HepG2 (cell line): Measurements from ENCODE around the gene MTHFD2. TPM values are rescaled to one million over a fixed set of nuclear protein-coding genes. Genes with fewer than 3 reads are reported as not detected.

ENCODE experiments used
- ATAC-seq: fragments of 200-7000 bp; cut with Tn5 transposase; 3 replicates; pipeline ENCODE4 v1.9.1; 2020; ENCODE audit warnings: mild to moderate bottlenecking, moderate library complexity
- BruUV-seq: library from RNA; stranded (reverse); fragments of 400-500 nt; replicated peaks from 2 replicates; lab custom pipeline; 2021; lab: Mats Ljungman, UMichigan
- CTCF ChIA-PET: fragments of 300-600 bp; formaldehyde crosslinking; extraction: SDS; loops from one replicate; lab custom pipeline; 2021; ENCODE audit warnings: low total read pairs, inconsistent platforms, low intra/inter-chr PET ratio; lab: Yijun Ruan, JAX
- POLR2A ChIA-PET: fragments of 350-600 bp; sonication (Branson Sonifier 250); formaldehyde crosslinking; loops from one replicate; lab custom pipeline; 2020; ENCODE audit warnings: antibody characterized with exemption, inconsistent platforms; lab: Yijun Ruan, JAX
- DNase-seq: peaks from one replicate; pipeline ENCODE4 v3.0.0-alpha.2; 2015; ENCODE audit warnings: low spot score
- FAIRE-seq: peaks from 3 replicates; lab custom pipeline; 2011; peaks lifted over from hg19 to GRCh38; lab: Jason Lieb, UNC
- H2AFZ ChIP-seq: one replicate; pipeline ENCODE4 v1.6.1; 2011; ENCODE audit warnings: low read length, inconsistent platforms
- H3K27ac ChIP-seq: fragments of 300-600 bp; 3 replicates; pipeline ENCODE4 v1.8.0; 2011; ENCODE audit warnings: mixed run types, mild to moderate bottlenecking, mixed read lengths, low read length, inconsistent platforms; ENCODE audit not compliant: insufficient read depth; ENCODE audit errors: extremely low read length
- H3K27me3 ChIP-seq, 2 experiments: fragments of 200-600 bp in 1 of 2; 2 replicates in 1 of 2; 3 replicates in 1 of 2; pipeline versions ENCODE4 v1.6.0 to v1.8.0; 2011; ENCODE audit warnings: low read length in 2 of 2, mild to moderate bottlenecking in 2 of 2, moderate library complexity in 2 of 2, inconsistent platforms in 1 of 2; ENCODE audit not compliant: insufficient read depth in 2 of 2, control insufficient read depth in 1 of 2
- H3K36me3 ChIP-seq, 2 experiments: fragments of 200-600 bp in 1 of 2; replicated peaks in 1 of 2; 2 replicates in 1 of 2; 3 replicates in 1 of 2; pipeline versions ENCODE4 v1.5.1 to v1.8.0; 2011; ENCODE audit warnings: low read length in 2 of 2, inconsistent platforms in 1 of 2; ENCODE audit not compliant: insufficient read depth in 2 of 2, control insufficient read depth in 1 of 2
- H3K4me1 ChIP-seq: 2 replicates; pipeline ENCODE4 v1.5.1; 2012; ENCODE audit warnings: low read length, inconsistent platforms; ENCODE audit not compliant: insufficient read depth
- H3K4me2 ChIP-seq: 2 replicates; pipeline ENCODE4 v1.6.0; 2011; ENCODE audit warnings: low read depth, low read length, inconsistent platforms
- H3K4me3 ChIP-seq, 3 experiments: fragments of 200-600 bp in 1 of 3; sonication (generic), shearing (Covaris generic) in 1 of 3; replicated peaks in 1 of 3; 2 replicates each; pipeline ENCODE4 v1.5.1; 2011 to 2016; ENCODE audit warnings: low read length in 3 of 3, inconsistent platforms in 2 of 3, low read depth in 2 of 3, mild to moderate bottlenecking in 2 of 3, control low read depth in 1 of 3, mixed read lengths in 1 of 3; ENCODE audit not compliant: insufficient read depth in 1 of 3
- H3K79me2 ChIP-seq: one replicate; pipeline ENCODE4 v1.6.1; 2011; ENCODE audit warnings: low read length, inconsistent platforms; ENCODE audit not compliant: insufficient read depth
- H3K9ac ChIP-seq: 2 replicates; pipeline ENCODE4 v1.6.0; 2011; ENCODE audit warnings: mild to moderate bottlenecking, low read depth, low read length, inconsistent platforms; ENCODE audit not compliant: insufficient read depth
- H3K9me3 ChIP-seq: 2 replicates; pipeline ENCODE4 v1.5.1; 2012; ENCODE audit warnings: mild to moderate bottlenecking, low read length
- H4K20me1 ChIP-seq: 2 replicates; pipeline ENCODE4 v1.6.0; 2011; ENCODE audit warnings: inconsistent platforms, mild to moderate bottlenecking, low read length, moderate library complexity; ENCODE audit not compliant: insufficient read depth
- RFX1 ChIP-seq: fragments of 450-650 bp; IDR thresholded peaks from 2 replicates; pipeline ENCODE4 v1.6.1; 2017
- ZFP37 ChIP-seq: sonication (generic); formaldehyde crosslinking; IDR thresholded peaks from 2 replicates; pipeline ENCODE4 v1.4.0; 2020; ENCODE audit warnings: missing genetic modification reagents, borderline replicate concordance
- ZFY ChIP-seq: sonication (generic); formaldehyde crosslinking; IDR thresholded peaks from 2 replicates; pipeline ENCODE4 v1.4.0; 2020; ENCODE audit warnings: missing genetic modification reagents
- WGBS: methylation state at CpG from one replicate; pipeline ENCODE4 v1.1.6; 2017; ENCODE audit warnings: low lambda C conversion rate; 5-methylcytosine and 5-hydroxymethylcytosine counted together
- in situ Hi-C: cut with HindIII; loops from 2 replicates; pipeline ENCODE4 v1.10.0; 2017; ENCODE audit warnings: low pct_unique_long_range_greater_than_20kb; ENCODE audit not compliant: extremely low pct_ligation_motif_present
- intact Hi-C: fragments of 100-400 bp; cut with micrococcal nuclease; formaldehyde crosslinking; loops from one replicate; pipeline ENCODE4 v1.10.0; 2022; ENCODE audit not compliant: unreplicated experiment
- polyA plus RNA-seq, 8 experiments: library from polyadenylated mRNA; depleted of rRNA in 3 of 8; stranded (reverse) in 7 of 8; unstranded in 1 of 8; fragments of >200 nt; fragmentation: Illumina TruSeq in 4 of 8; extraction: Trizol in 4 of 8; gene quantifications; 2 replicates each; pipeline versions ENCODE4 v1.2.1 to v1.2.3, GENCODE V29; 2011 to 2016; ENCODE audit warnings: low read depth in 4 of 8, missing spikeins in 1 of 8, mixed read lengths in 1 of 8; ENCODE audit not compliant: insufficient read depth in 1 of 8
- total RNA-seq, 5 experiments: library from RNA; depleted of rRNA; stranded (reverse); fragments of >200 nt; fragmentation: Illumina TruSeq; extraction: Trizol; gene quantifications; 2 replicates each; pipeline ENCODE4 v1.2.3, GENCODE V29; 2016; ENCODE audit warnings: low read depth in 1 of 5
- TF ChIP-seq, protein P1 (sequence below): sonication (generic); formaldehyde crosslinking; IDR thresholded peaks from 2 replicates; pipeline ENCODE4 v1.4.0; 2020; ENCODE audit warnings: missing genetic modification reagents
- TF ChIP-seq, protein P2 (sequence below): fragments of 450-650 bp; IDR thresholded peaks from 2 replicates; pipeline ENCODE4 v1.6.1; 2016

Gene MTHFD2
- total and polyA plus RNA-seq, 2 of the 13 experiments (the other 11 are each of a cell fraction or from before 2014, with no cell fraction given), result 188 to 269 TPM

DNA sequence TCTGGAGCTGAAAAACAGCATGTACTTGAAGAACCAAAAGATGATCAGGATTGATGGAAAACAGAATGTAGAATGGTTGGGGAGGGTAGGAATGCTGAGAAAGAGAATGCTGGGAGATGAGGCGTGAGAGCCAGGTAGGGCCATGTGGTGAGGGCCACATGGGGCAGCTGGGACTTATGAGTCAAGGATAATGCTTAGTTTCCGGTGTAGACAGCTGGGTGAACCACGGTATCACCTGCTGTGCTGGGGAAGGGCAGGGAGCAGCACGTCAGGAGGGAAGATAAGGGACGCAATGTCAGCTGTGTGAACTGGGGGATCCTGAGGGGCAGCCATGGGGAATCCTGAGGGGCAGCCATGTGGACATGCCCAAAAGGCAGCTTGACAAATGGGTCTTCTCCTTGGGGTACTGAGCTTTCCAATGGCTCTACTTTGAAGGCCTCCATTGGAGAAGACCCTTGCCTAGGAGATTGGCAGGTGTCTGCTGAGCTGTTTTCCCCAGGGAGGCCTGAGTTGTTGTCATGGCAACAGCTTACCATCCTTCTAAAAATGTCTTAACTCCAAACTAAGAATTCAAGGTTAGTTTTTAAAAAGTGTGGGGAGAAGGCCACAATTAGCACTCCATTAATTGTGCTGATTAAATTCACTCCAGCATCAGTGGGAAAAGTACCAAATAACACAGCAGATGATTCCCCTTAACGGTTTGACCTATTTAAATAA lies 51.1 kb downstream of the MTHFD2 start:
- ATAC-seq, result no peak
- BruUV-seq, result no TSS peak
- TF ChIP-seq RFX1 (peak; percentile 47; the same call in 1 of the 2 replicates), ZFP37 (CRISPR knock-in tag) (no peak), ZFY (CRISPR knock-in tag) (0 out of 2 replicates have a peak, but pooled peaks have one; percentile 9)
- TF ChIP-seq, protein P1, sequence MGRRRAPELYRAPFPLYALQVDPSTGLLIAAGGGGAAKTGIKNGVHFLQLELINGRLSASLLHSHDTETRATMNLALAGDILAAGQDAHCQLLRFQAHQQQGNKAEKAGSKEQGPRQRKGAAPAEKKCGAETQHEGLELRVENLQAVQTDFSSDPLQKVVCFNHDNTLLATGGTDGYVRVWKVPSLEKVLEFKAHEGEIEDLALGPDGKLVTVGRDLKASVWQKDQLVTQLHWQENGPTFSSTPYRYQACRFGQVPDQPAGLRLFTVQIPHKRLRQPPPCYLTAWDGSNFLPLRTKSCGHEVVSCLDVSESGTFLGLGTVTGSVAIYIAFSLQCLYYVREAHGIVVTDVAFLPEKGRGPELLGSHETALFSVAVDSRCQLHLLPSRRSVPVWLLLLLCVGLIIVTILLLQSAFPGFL (CRISPR knock-in tag), result no peak
- TF ChIP-seq, protein P2, sequence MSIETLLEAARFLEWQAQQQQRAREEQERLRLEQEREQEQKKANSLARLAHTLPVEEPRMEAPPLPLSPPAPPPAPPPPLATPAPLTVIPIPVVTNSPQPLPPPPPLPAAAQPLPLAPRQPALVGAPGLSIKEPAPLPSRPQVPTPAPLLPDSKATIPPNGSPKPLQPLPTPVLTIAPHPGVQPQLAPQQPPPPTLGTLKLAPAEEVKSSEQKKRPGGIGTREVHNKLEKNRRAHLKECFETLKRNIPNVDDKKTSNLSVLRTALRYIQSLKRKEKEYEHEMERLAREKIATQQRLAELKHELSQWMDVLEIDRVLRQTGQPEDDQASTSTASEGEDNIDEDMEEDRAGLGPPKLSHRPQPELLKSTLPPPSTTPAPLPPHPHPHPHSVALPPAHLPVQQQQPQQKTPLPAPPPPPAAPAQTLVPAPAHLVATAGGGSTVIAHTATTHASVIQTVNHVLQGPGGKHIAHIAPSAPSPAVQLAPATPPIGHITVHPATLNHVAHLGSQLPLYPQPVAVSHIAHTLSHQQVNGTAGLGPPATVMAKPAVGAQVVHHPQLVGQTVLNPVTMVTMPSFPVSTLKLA, result peak; percentile 54; the same call in 1 of the 2 replicates
- ChIA-PET POLR2A (no interaction called here), CTCF (interaction anchor here (0.8 to 2.2 kb wide), 8 partner anchors 12 to 338 kb away, joined by 3 to 25 read pairs (median 5); no protein-coding TSS in a partner anchor)
- Histone ChIP-seq H3K4me1 (no peaks in the 10 kb centered on the region), H3K4me2 (no peak overlapping the region), H4K20me1 (no peaks in the 10 kb centered on the region), H3K4me3 (no peak overlapping the region), H3K27me3 (peaks cover 2 to 15% of the 10 kb centered on the region in 2 experiments; a peak in 1 of 5 replicates), H2AFZ (no peak overlapping the region), H3K27ac (no peak overlapping the region), H3K9me3 (no peaks in the 10 kb centered on the region), H3K36me3 (no peaks in the 10 kb centered on the region), H3K9ac (no peak overlapping the region), H3K79me2 (no peaks in the 10 kb centered on the region)
- intact Hi-C loops (loop anchor here (1.0 to 5.0 kb wide), 3 partner anchors 85 to 338 kb away; no protein-coding TSS in a partner anchor), in situ Hi-C loops (no loop called here)
- FAIRE-seq, result no peak
- 29% methylated on average over 6 of the region's 6 CpGs for WGBS
- DNase-seq, result no peak
